ENCODE results near the gene LSAMP. TPM values are rescaled to one million over a fixed set of nuclear protein-coding genes. Genes with fewer than 3 reads are reported as not detected.

LSAMP gene
- total and polyA plus RNA-seq, 4 experiments from 2014 or later, result not detected

GRCh38 chr3:116124166-116124565, 321.1 kb downstream of the LSAMP start:
- no peaks in the 10 kb centered on the region for H3K9me3 ChIP-seq (ENCODE audit: control insufficient read depth in 1 of 2, low read length in 2 of 2)
- H3K4me1 Mint-ChIP-seq, result no peaks in the 10 kb centered on the region
- peaks cover 0 to 2% (median 0%) of the 10 kb centered on the region in 8 donors for H3K9me3 Mint-ChIP-seq
- CTCF ChIA-PET (ENCODE audit: partially characterized antibody), result no interaction called here
- H3K4me3 ChIP-seq (ENCODE audit: low read length in 2 of 2), result no peak overlapping the region
- DNase-seq, result no peak
- POLR2A ChIA-PET (ENCODE audit: partially characterized antibody), result no interaction called here
- H3K36me3 ChIP-seq (ENCODE audit: insufficient read depth, low read length), result no peaks in the 10 kb centered on the region
- H3K27ac ChIP-seq (ENCODE audit: low read depth, low read length), result no peak overlapping the region
- intact Hi-C loops (cut with micrococcal nuclease), result no loop called here
- no peaks in the 10 kb centered on the region for H3K27me3 ChIP-seq (ENCODE audit: insufficient read depth, low read length)
- no peaks in the 10 kb centered on the region for H3K27me3 Mint-ChIP-seq
- H3K4me3 Mint-ChIP-seq, result no peak overlapping the region
- H3K27ac Mint-ChIP-seq, result no peak overlapping the region
- H3K36me3 Mint-ChIP-seq, result no peaks in the 10 kb centered on the region
- H3K4me1 ChIP-seq (ENCODE audit: insufficient read depth, low read length), result no peaks in the 10 kb centered on the region

- no peak for DNase-seq
- no peak overlapping the region for H3K4me3 Mint-ChIP-seq
- H3K27me3 Mint-ChIP-seq, result no peaks in the 10 kb centered on the region
- no peak overlapping the region for H3K27ac Mint-ChIP-seq
- ChIA-PET POLR2A (ENCODE audit: partially characterized antibody) (no interaction called here), CTCF (ENCODE audit: partially characterized antibody) (no interaction called here)
- no peaks in the 10 kb centered on the region for H3K36me3 Mint-ChIP-seq
- intact Hi-C loops (cut with micrococcal nuclease), result no loop called here
- Histone ChIP-seq H3K27me3 (ENCODE audit: insufficient read depth, low read length) (no peaks in the 10 kb centered on the region), H3K9me3 (ENCODE audit: control insufficient read depth in 1 of 2, low read length in 2 of 2) (no peaks in the 10 kb centered on the region), H3K27ac (ENCODE audit: low read depth, low read length) (no peak overlapping the region), H3K4me1 (ENCODE audit: insufficient read depth, low read length) (no peaks in the 10 kb centered on the region), H3K4me3 (ENCODE audit: low read length in 2 of 2) (no peak overlapping the region), H3K36me3 (ENCODE audit: insufficient read depth, low read length) (no peaks in the 10 kb centered on the region)
- H3K4me1 Mint-ChIP-seq, result no peaks in the 10 kb centered on the region
- peaks cover 0 to 4% (median 0%) of the 10 kb centered on the region in 8 donors for H3K9me3 Mint-ChIP-seq
These were observed 326.7 kb downstream of the LSAMP start for GRCh38 chr3:116118475-116119169.

GRCh38 chr3:116114586-116114985, 330.7 kb downstream of the LSAMP start:
- no peaks in the 10 kb centered on the region for H3K27me3 ChIP-seq (ENCODE audit: insufficient read depth, low read length)
- H3K4me3 ChIP-seq (ENCODE audit: low read length in 2 of 2), result no peak overlapping the region
- H3K36me3 Mint-ChIP-seq, result no peaks in the 10 kb centered on the region
- no peak overlapping the region for H3K27ac Mint-ChIP-seq
- no peaks in the 10 kb centered on the region for H3K4me1 Mint-ChIP-seq
- DNase-seq, result no peak
- H3K9me3 Mint-ChIP-seq, result peaks cover 0 to 7% (median 0%) of the 10 kb centered on the region in 8 donors
- ChIA-PET CTCF (ENCODE audit: partially characterized antibody) (no interaction called here), POLR2A (ENCODE audit: partially characterized antibody) (no interaction called here)
- intact Hi-C loops (cut with micrococcal nuclease), result no loop called here
- no peak overlapping the region for H3K27ac ChIP-seq (ENCODE audit: low read depth, low read length)
- no peaks in the 10 kb centered on the region for H3K36me3 ChIP-seq (ENCODE audit: insufficient read depth, low read length)
- H3K4me1 ChIP-seq (ENCODE audit: insufficient read depth, low read length), result no peaks in the 10 kb centered on the region
- H3K4me3 Mint-ChIP-seq, result no peak overlapping the region
- no peaks in the 10 kb centered on the region for H3K9me3 ChIP-seq (ENCODE audit: control insufficient read depth in 1 of 2, low read length in 2 of 2)
- H3K27me3 Mint-ChIP-seq, result no peaks in the 10 kb centered on the region

- Mint-ChIP-seq H3K9me3 (peaks cover 0 to 3% (median 0%) of the 10 kb centered on the region in 8 donors), H3K4me1 (no peaks in the 10 kb centered on the region), H3K36me3 (no peaks in the 10 kb centered on the region), H3K27ac (no peak overlapping the region), H3K4me3 (no peak overlapping the region), H3K27me3 (no peaks in the 10 kb centered on the region)
- H3K27me3 ChIP-seq (ENCODE audit: insufficient read depth, low read length), result no peaks in the 10 kb centered on the region
- H3K27ac ChIP-seq (ENCODE audit: low read depth, low read length), result no peak overlapping the region
- intact Hi-C loops (cut with micrococcal nuclease), result no loop called here
- no peaks in the 10 kb centered on the region for H3K4me1 ChIP-seq (ENCODE audit: insufficient read depth, low read length)
- no peaks in the 10 kb centered on the region for H3K36me3 ChIP-seq (ENCODE audit: insufficient read depth, low read length)
- no peak overlapping the region for H3K4me3 ChIP-seq (ENCODE audit: low read length in 2 of 2)
- no peak for DNase-seq
- ChIA-PET CTCF (ENCODE audit: partially characterized antibody) (no interaction called here), POLR2A (ENCODE audit: partially characterized antibody) (no interaction called here)
- no peaks in the 10 kb centered on the region for H3K9me3 ChIP-seq (ENCODE audit: control insufficient read depth in 1 of 2, low read length in 2 of 2)
These were observed 332.6 kb downstream of the LSAMP start for GRCh38 chr3:116112696-116113095.

- Histone ChIP-seq H3K4me1 (ENCODE audit: insufficient read depth, low read length) (no peaks in the 10 kb centered on the region), H3K27ac (ENCODE audit: low read depth, low read length) (no peak overlapping the region), H3K9me3 (ENCODE audit: control insufficient read depth in 1 of 2, low read length in 2 of 2) (no peaks in the 10 kb centered on the region), H3K27me3 (ENCODE audit: insufficient read depth, low read length) (no peaks in the 10 kb centered on the region), H3K36me3 (ENCODE audit: insufficient read depth, low read length) (no peaks in the 10 kb centered on the region), H3K4me3 (ENCODE audit: low read length in 2 of 2) (no peak overlapping the region)
- no peak overlapping the region for H3K27ac Mint-ChIP-seq
- intact Hi-C loops (cut with micrococcal nuclease), result no loop called here
- no peaks in the 10 kb centered on the region for H3K27me3 Mint-ChIP-seq
- no peaks in the 10 kb centered on the region for H3K4me1 Mint-ChIP-seq
- ChIA-PET POLR2A (ENCODE audit: partially characterized antibody) (no interaction called here), CTCF (ENCODE audit: partially characterized antibody) (no interaction called here)
- DNase-seq, result no peak
- H3K36me3 Mint-ChIP-seq, result no peaks in the 10 kb centered on the region
- H3K9me3 Mint-ChIP-seq, result peaks cover 0 to 3% (median 0%) of the 10 kb centered on the region in 8 donors
- no peak overlapping the region for H3K4me3 Mint-ChIP-seq
These were observed 333.5 kb downstream of the LSAMP start for GRCh38 chr3:116111765-116112164.

GRCh38 chr3:116103868-116104530, 341.3 kb downstream of the LSAMP start:
- Histone ChIP-seq H3K4me3 (ENCODE audit: low read length in 2 of 2) (no peak overlapping the region), H3K36me3 (ENCODE audit: insufficient read depth, low read length) (no peaks in the 10 kb centered on the region), H3K27ac (ENCODE audit: low read depth, low read length) (no peak overlapping the region), H3K9me3 (ENCODE audit: control insufficient read depth in 1 of 2, low read length in 2 of 2) (no peaks in the 10 kb centered on the region), H3K27me3 (ENCODE audit: insufficient read depth, low read length) (no peaks in the 10 kb centered on the region), H3K4me1 (ENCODE audit: insufficient read depth, low read length) (no peaks in the 10 kb centered on the region)
- ChIA-PET CTCF (ENCODE audit: partially characterized antibody) (no interaction called here), POLR2A (ENCODE audit: partially characterized antibody) (no interaction called here)
- Mint-ChIP-seq H3K27ac (no peak overlapping the region), H3K9me3 (peaks cover 0 to 3% (median 0%) of the 10 kb centered on the region in 8 donors), H3K4me1 (no peaks in the 10 kb centered on the region), H3K27me3 (no peaks in the 10 kb centered on the region), H3K4me3 (no peak overlapping the region), H3K36me3 (no peaks in the 10 kb centered on the region)
- intact Hi-C loops (cut with micrococcal nuclease), result no loop called here
- no peak for DNase-seq

GRCh38 chr3:116102037-116102436, 343.2 kb downstream of the LSAMP start:
- H3K27me3 ChIP-seq (ENCODE audit: insufficient read depth, low read length), result no peaks in the 10 kb centered on the region
- Mint-ChIP-seq H3K27me3 (no peaks in the 10 kb centered on the region), H3K27ac (no peak overlapping the region), H3K4me1 (no peaks in the 10 kb centered on the region), H3K36me3 (no peaks in the 10 kb centered on the region), H3K4me3 (no peak overlapping the region), H3K9me3 (peaks cover 0 to 3% (median 0%) of the 10 kb centered on the region in 8 donors)
- no peaks in the 10 kb centered on the region for H3K4me1 ChIP-seq (ENCODE audit: insufficient read depth, low read length)
- H3K27ac ChIP-seq (ENCODE audit: low read depth, low read length), result no peak overlapping the region
- ChIA-PET POLR2A (ENCODE audit: partially characterized antibody) (no interaction called here), CTCF (ENCODE audit: partially characterized antibody) (no interaction called here)
- no peaks in the 10 kb centered on the region for H3K36me3 ChIP-seq (ENCODE audit: insufficient read depth, low read length)
- DNase-seq, result no peak
- intact Hi-C loops (cut with micrococcal nuclease), result no loop called here
- no peak overlapping the region for H3K4me3 ChIP-seq (ENCODE audit: low read length in 2 of 2)
- no peaks in the 10 kb centered on the region for H3K9me3 ChIP-seq (ENCODE audit: control insufficient read depth in 1 of 2, low read length in 2 of 2)

Data from CD4-positive, alpha-beta memory T cell (primary cell).